Measurements from ENCODE around the gene SLC1A4. TPM values are rescaled to one million over a fixed set of nuclear protein-coding genes. Genes with fewer than 3 reads are reported as not detected.

The SLC1A4 gene
- total RNA-seq, 1 experiment from 2014 or later: 35.0 TPM

GRCh38 chr2:64952096-64952495 lies 37.1 kb upstream of the SLC1A4 start:
- no peak for TF ChIP-seq CTCF (IDR thresholded peaks at IDR 0.05; ENCODE audit: insufficient read depth in 1 of 2, low read depth in 1 of 2, low read length in 1 of 2, severe bottlenecking in 1 of 2, unreplicated experiment in 1 of 2)
- DNase-seq: no peak
- no peak overlapping the region for H3K4me3 ChIP-seq (ENCODE audit: low read depth, low read length)
- peaks cover 7% of the 10 kb centered on the region for H3K9me3 ChIP-seq
- intact Hi-C loops (cut with micrococcal nuclease; ENCODE audit: unreplicated experiment): no loop called here
- H3K4me3 Mint-ChIP-seq (ENCODE audit: unreplicated experiment): no peak overlapping the region
- H3K27me3 Mint-ChIP-seq (ENCODE audit: insufficient read depth, unreplicated experiment): no peaks in the 10 kb centered on the region
- no TSS peak for BruUV-seq (replicated peaks)
- H3K9me3 Mint-ChIP-seq (ENCODE audit: unreplicated experiment): no peaks in the 10 kb centered on the region
- H3K4me1 Mint-ChIP-seq (ENCODE audit: low read depth, unreplicated experiment): peaks cover 6% of the 10 kb centered on the region
- no peaks in the 10 kb centered on the region; the same call in 1 of the 2 replicates for H3K27me3 ChIP-seq (replicated peaks; ENCODE audit: control insufficient read depth, insufficient read depth, low read length)
- ChIA-PET CTCF (no interaction called here), POLR2A (no interaction called here)
- H3K27ac Mint-ChIP-seq (ENCODE audit: unreplicated experiment): no peak overlapping the region
- H3K4me1 ChIP-seq: no peaks in the 10 kb centered on the region
- no peaks in the 10 kb centered on the region for H3K36me3 Mint-ChIP-seq (ENCODE audit: insufficient read depth, unreplicated experiment)
- no peaks in the 10 kb centered on the region for H3K36me3 ChIP-seq (ENCODE audit: control insufficient read depth, insufficient read depth, low read length)

DNA sequence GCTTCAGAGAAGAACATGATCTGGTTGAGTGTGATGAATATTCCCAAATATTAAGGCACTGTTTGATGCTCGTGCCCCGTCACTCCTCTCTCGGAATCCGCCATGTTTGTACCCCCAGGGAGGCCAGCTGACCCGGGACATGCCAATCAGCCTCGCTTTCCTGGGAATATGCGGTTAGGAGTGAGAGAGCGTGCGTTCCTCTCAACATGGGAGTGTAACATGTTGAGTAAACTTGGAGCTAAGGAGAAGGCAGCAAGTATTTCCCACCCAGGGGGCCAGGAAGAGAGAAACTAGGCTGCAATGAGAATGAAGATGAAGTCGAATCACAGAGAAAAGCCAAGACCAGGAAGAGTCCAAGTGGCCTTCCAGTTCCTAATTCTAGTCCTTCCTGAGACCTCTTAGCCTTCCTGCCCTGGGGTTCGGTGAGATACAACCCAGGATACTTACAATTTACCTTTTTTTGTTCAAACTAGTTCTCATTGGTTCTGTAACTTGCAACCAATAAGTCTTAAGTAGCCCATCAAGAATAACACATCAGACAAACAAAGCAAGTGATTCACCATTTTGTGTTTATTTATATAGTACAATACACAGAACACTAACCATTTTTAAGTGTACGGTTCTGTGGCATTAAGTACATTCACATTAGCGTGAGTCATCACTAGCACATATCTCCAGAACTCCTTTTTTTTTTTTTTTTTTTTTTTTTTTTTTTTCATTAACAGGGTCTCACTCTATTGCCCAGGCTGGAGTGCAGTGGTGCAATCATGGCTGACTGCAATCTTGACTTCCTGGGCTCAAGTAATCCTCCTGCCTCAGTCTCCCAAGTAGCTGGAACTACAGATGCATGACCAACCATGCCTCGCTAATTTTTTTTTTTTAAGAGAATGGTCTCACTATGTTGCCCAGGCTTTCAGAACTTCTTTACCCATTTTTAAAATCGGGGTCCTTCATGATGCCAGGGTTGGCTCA lies 36.4 kb upstream of the SLC1A4 start:
- Mint-ChIP-seq H3K27ac (ENCODE audit: unreplicated experiment) (no peak overlapping the region), H3K4me3 (ENCODE audit: unreplicated experiment) (no peak overlapping the region), H3K36me3 (ENCODE audit: insufficient read depth, unreplicated experiment) (no peaks in the 10 kb centered on the region), H3K27me3 (ENCODE audit: insufficient read depth, unreplicated experiment) (no peaks in the 10 kb centered on the region), H3K4me1 (ENCODE audit: low read depth, unreplicated experiment) (peaks cover 6% of the 10 kb centered on the region), H3K9me3 (ENCODE audit: unreplicated experiment) (no peaks in the 10 kb centered on the region)
- H3K4me3 ChIP-seq (ENCODE audit: low read depth, low read length): no peak overlapping the region
- ChIA-PET POLR2A (no interaction called here), CTCF (no interaction called here)
- no peak for DNase-seq
- TF ChIP-seq CTCF (IDR thresholded peaks at IDR 0.05; ENCODE audit: insufficient read depth in 1 of 2, low read depth in 1 of 2, low read length in 1 of 2, severe bottlenecking in 1 of 2, unreplicated experiment in 1 of 2): no peak
- intact Hi-C loops (cut with micrococcal nuclease; ENCODE audit: unreplicated experiment): no loop called here
- H3K9me3 ChIP-seq: peaks cover 7% of the 10 kb centered on the region
- no peaks in the 10 kb centered on the region for H3K4me1 ChIP-seq
- H3K27me3 ChIP-seq (replicated peaks; ENCODE audit: control insufficient read depth, insufficient read depth, low read length): no peaks in the 10 kb centered on the region; the same call in 1 of the 2 replicates
- no TSS peak for BruUV-seq (replicated peaks)
- no peaks in the 10 kb centered on the region for H3K36me3 ChIP-seq (ENCODE audit: control insufficient read depth, insufficient read depth, low read length)

GRCh38 chr2:64955467-64955866 lies 33.7 kb upstream of the SLC1A4 start:
- no peak for DNase-seq
- Histone ChIP-seq H3K9me3 (peaks cover 7% of the 10 kb centered on the region), H3K27me3 (replicated peaks; ENCODE audit: control insufficient read depth, insufficient read depth, low read length) (no peaks in the 10 kb centered on the region; the same call in 1 of the 2 replicates), H3K4me3 (ENCODE audit: low read depth, low read length) (no peak overlapping the region), H3K4me1 (no peaks in the 10 kb centered on the region), H3K36me3 (ENCODE audit: control insufficient read depth, insufficient read depth, low read length) (no peaks in the 10 kb centered on the region)
- Mint-ChIP-seq H3K9me3 (ENCODE audit: unreplicated experiment) (no peaks in the 10 kb centered on the region), H3K36me3 (ENCODE audit: insufficient read depth, unreplicated experiment) (no peaks in the 10 kb centered on the region), H3K4me3 (ENCODE audit: unreplicated experiment) (no peak overlapping the region), H3K4me1 (ENCODE audit: low read depth, unreplicated experiment) (peaks cover 8% of the 10 kb centered on the region), H3K27me3 (ENCODE audit: insufficient read depth, unreplicated experiment) (no peaks in the 10 kb centered on the region), H3K27ac (ENCODE audit: unreplicated experiment) (no peak overlapping the region)
- ChIA-PET POLR2A (no interaction called here), CTCF (no interaction called here)
- no TSS peak for BruUV-seq (replicated peaks)
- TF ChIP-seq CTCF (IDR thresholded peaks at IDR 0.05; ENCODE audit: insufficient read depth in 1 of 2, low read depth in 1 of 2, low read length in 1 of 2, severe bottlenecking in 1 of 2, unreplicated experiment in 1 of 2): no peak
- intact Hi-C loops (cut with micrococcal nuclease; ENCODE audit: unreplicated experiment): no loop called here

Data from Caco-2 (cell line).